ENCODE results near the gene TGFBI.

Gene TGFBI

GRCh38 chr5:136033234-136033633, 4.4 kb downstream of the TGFBI start:
- no peaks in the 10 kb centered on the region for H3K27me3 ChIP-seq (ENCODE audit: insufficient read depth, low read length)
- H3K79me2 ChIP-seq (ENCODE audit: insufficient read depth, low read length): no peaks in the 10 kb centered on the region
- H3K9me2 ChIP-seq (ENCODE audit: low read depth, low read length): no peaks in the 10 kb centered on the region
- H3K36me3 ChIP-seq (ENCODE audit: insufficient read depth, low read length): no peaks in the 10 kb centered on the region
- no peak overlapping the region for H3K27ac ChIP-seq (ENCODE audit: low read depth, low read length, poor library complexity, severe bottlenecking)
- no peak overlapping the region for H3K4me2 ChIP-seq (ENCODE audit: low read length)
- no peak overlapping the region for H2AFZ ChIP-seq (ENCODE audit: low read length)
- no peak for TF ChIP-seq EZH2 (IDR thresholded peaks at IDR 0.05; ENCODE audit: borderline replicate concordance, low read length)
- TF ChIP-seq, protein P1, sequence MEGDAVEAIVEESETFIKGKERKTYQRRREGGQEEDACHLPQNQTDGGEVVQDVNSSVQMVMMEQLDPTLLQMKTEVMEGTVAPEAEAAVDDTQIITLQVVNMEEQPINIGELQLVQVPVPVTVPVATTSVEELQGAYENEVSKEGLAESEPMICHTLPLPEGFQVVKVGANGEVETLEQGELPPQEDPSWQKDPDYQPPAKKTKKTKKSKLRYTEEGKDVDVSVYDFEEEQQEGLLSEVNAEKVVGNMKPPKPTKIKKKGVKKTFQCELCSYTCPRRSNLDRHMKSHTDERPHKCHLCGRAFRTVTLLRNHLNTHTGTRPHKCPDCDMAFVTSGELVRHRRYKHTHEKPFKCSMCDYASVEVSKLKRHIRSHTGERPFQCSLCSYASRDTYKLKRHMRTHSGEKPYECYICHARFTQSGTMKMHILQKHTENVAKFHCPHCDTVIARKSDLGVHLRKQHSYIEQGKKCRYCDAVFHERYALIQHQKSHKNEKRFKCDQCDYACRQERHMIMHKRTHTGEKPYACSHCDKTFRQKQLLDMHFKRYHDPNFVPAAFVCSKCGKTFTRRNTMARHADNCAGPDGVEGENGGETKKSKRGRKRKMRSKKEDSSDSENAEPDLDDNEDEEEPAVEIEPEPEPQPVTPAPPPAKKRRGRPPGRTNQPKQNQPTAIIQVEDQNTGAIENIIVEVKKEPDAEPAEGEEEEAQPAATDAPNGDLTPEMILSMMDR (IDR thresholded peaks at IDR 0.05; ENCODE audit: low read length): no peak
- H4K20me1 ChIP-seq (ENCODE audit: insufficient read depth, low read length): no peaks in the 10 kb centered on the region
- peaks cover 13% of the 10 kb centered on the region for H3K4me1 ChIP-seq (ENCODE audit: insufficient read depth, low read length, severe bottlenecking)
- no peaks in the 10 kb centered on the region for H3K9me3 ChIP-seq (ENCODE audit: low read length)
- no peaks in the 10 kb centered on the region for H3F3A ChIP-seq (ENCODE audit: insufficient read depth, low read length)
- H3K9ac ChIP-seq (ENCODE audit: low read length): no peak overlapping the region
- no peak overlapping the region for H3K4me3 ChIP-seq (ENCODE audit: low read depth, low read length, poor library complexity, severe bottlenecking)

DNA sequence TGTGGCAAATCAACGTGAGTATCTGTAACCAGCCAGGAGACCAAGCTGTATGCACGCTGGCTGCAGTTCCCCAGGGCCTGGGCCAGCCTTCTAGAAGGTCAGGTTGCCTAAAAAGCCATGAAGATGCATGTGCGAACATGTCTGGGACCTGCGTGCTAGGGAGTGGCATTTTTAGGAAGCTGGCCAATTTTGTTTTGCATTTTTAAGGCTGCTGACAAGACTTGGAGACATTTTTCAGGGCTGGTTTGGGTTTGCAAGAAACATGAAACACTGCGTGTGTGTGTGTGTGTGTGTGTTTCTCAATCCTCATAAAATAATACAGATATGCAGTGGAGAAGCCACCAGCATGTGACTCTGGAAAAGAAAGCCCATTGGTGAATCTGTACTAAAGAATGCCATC, 5.1 kb downstream of the TGFBI start:
- Histone ChIP-seq H3F3A (ENCODE audit: insufficient read depth, low read length) (no peaks in the 10 kb centered on the region), H2AFZ (ENCODE audit: low read length) (no peak overlapping the region), H3K9me3 (ENCODE audit: low read length) (no peaks in the 10 kb centered on the region), H3K9ac (ENCODE audit: low read length) (no peak overlapping the region), H3K9me2 (ENCODE audit: low read depth, low read length) (no peaks in the 10 kb centered on the region), H3K27me3 (ENCODE audit: insufficient read depth, low read length) (no peaks in the 10 kb centered on the region), H3K27ac (ENCODE audit: low read depth, low read length, poor library complexity, severe bottlenecking) (no peak overlapping the region), H3K4me2 (ENCODE audit: low read length) (no peak overlapping the region), H3K36me3 (ENCODE audit: insufficient read depth, low read length) (no peaks in the 10 kb centered on the region), H3K4me1 (ENCODE audit: insufficient read depth, low read length, severe bottlenecking) (peaks cover 13% of the 10 kb centered on the region), H4K20me1 (ENCODE audit: insufficient read depth, low read length) (no peaks in the 10 kb centered on the region), H3K4me3 (ENCODE audit: low read depth, low read length, poor library complexity, severe bottlenecking) (no peak overlapping the region), H3K79me2 (ENCODE audit: insufficient read depth, low read length) (no peaks in the 10 kb centered on the region)
- TF ChIP-seq, protein P1 (IDR thresholded peaks at IDR 0.05; ENCODE audit: low read length): no peak
- TF ChIP-seq EZH2 (IDR thresholded peaks at IDR 0.05; ENCODE audit: borderline replicate concordance, low read length): no peak

DNA sequence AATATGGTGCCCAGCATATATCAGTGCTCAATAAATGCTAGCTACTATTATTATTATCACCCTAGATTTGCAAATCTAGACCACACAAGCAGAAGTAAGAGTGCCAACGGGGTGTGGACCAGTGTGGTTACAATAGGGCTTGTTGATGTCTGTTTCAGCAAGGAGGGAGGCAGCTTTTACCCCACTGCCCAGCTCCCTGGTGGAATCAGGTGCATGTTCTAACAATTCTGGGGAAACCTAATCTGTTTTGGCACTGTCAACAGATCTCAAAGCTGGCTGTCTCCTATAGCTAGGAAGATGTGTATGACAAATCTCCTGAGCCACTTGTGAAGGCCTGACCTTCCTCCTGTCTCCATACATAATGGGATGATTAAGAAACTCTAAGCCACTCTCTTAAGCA, 5.7 kb downstream of the TGFBI start:
- Histone ChIP-seq H3K79me2 (ENCODE audit: insufficient read depth, low read length) (no peaks in the 10 kb centered on the region), H3F3A (ENCODE audit: insufficient read depth, low read length) (no peaks in the 10 kb centered on the region), H3K27me3 (ENCODE audit: insufficient read depth, low read length) (no peaks in the 10 kb centered on the region), H2AFZ (ENCODE audit: low read length) (no peak overlapping the region), H4K20me1 (ENCODE audit: insufficient read depth, low read length) (no peaks in the 10 kb centered on the region), H3K4me3 (ENCODE audit: low read depth, low read length, poor library complexity, severe bottlenecking) (no peak overlapping the region), H3K9me2 (ENCODE audit: low read depth, low read length) (no peaks in the 10 kb centered on the region), H3K9me3 (ENCODE audit: low read length) (no peaks in the 10 kb centered on the region), H3K27ac (ENCODE audit: low read depth, low read length, poor library complexity, severe bottlenecking) (no peak overlapping the region), H3K36me3 (ENCODE audit: insufficient read depth, low read length) (no peaks in the 10 kb centered on the region), H3K4me1 (ENCODE audit: insufficient read depth, low read length, severe bottlenecking) (peaks cover 13% of the 10 kb centered on the region), H3K4me2 (ENCODE audit: low read length) (no peak overlapping the region), H3K9ac (ENCODE audit: low read length) (no peak overlapping the region)
- TF ChIP-seq, protein P1 (IDR thresholded peaks at IDR 0.05; ENCODE audit: low read length): no peak
- no peak for TF ChIP-seq EZH2 (IDR thresholded peaks at IDR 0.05; ENCODE audit: borderline replicate concordance, low read length)

Data from OCI-LY1 (cell line).